ENCODE results near the gene RCSD1.

GRCh38 chr1:167594822-167595221, 35.2 kb upstream of the RCSD1 start:
- TF ChIP-seq CTCF (conservative IDR thresholded peaks at IDR 0.05; ENCODE audit: low read length): no peak
- TF ChIP-seq EZH2phosphoT487 (IDR thresholded peaks at IDR 0.05; ENCODE audit: borderline replicate concordance): no peak
